ENCODE measurements around the gene TTYH2. TPM values are rescaled to one million over a fixed set of nuclear protein-coding genes. Genes with fewer than 3 reads are reported as not detected.

Gene TTYH2
- total RNA-seq, 1 donor from 2014 or later = 12.4 TPM

DNA sequence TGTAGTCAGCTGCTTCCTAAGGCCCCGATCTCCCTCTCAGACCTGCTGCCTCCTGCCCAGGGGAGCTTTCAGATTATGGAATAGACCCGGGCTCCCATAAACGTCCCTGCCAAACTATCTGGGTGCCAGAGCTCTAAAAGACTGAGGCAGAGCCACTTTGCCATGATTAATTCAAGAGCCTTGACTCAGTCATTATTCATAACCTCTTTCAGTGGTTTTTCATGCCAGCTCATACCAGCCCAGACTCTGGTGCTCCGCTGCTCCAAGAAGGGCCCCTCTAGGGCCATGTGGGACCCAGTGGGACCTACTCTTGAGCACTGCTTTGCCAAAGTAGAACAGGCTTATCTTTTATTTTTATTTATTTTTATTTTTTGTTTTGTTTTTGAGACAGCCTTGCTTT is 84.6 kb downstream of the TTYH2 start:
- TF ChIP-seq, protein P1, sequence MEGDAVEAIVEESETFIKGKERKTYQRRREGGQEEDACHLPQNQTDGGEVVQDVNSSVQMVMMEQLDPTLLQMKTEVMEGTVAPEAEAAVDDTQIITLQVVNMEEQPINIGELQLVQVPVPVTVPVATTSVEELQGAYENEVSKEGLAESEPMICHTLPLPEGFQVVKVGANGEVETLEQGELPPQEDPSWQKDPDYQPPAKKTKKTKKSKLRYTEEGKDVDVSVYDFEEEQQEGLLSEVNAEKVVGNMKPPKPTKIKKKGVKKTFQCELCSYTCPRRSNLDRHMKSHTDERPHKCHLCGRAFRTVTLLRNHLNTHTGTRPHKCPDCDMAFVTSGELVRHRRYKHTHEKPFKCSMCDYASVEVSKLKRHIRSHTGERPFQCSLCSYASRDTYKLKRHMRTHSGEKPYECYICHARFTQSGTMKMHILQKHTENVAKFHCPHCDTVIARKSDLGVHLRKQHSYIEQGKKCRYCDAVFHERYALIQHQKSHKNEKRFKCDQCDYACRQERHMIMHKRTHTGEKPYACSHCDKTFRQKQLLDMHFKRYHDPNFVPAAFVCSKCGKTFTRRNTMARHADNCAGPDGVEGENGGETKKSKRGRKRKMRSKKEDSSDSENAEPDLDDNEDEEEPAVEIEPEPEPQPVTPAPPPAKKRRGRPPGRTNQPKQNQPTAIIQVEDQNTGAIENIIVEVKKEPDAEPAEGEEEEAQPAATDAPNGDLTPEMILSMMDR (conservative IDR thresholded peaks at IDR 0.05) = no peak
- DNase-seq (ENCODE audit: extremely low spot score, unreplicated experiment) = no peak
- Mint-ChIP-seq H3K9me3 (no peaks in the 10 kb centered on the region), H3K36me3 (no peaks in the 10 kb centered on the region), H3K4me3 (no peak overlapping the region), H3K4me1 (ENCODE audit: unreplicated experiment) (peaks cover 12% of the 10 kb centered on the region), H3K27ac (no peak overlapping the region), H3K27me3 (peaks cover 15% of the 10 kb centered on the region)

DNA sequence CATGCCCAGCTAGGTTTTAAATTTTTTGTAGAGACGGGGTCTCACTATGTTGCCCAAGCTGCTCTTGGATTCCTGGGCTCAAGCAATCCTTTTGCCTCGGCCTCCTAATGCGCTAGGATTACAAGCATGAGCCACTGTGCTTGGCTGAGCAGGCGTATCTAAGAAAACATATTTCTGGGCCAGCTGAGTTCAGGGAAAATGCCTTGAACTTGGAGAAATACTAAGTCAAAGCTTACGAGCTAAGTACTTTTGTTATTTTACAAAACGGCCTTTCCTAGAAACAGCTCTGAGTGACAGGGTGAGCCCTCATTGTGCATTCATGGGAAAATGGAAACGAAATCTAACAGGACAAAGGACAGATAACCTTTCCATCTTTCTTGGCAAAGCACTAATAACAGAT is 85.4 kb downstream of the TTYH2 start:
- H3K4me1 Mint-ChIP-seq (ENCODE audit: unreplicated experiment) = peaks cover 12% of the 10 kb centered on the region
- TF ChIP-seq, protein P1 (conservative IDR thresholded peaks at IDR 0.05) = no peak
- H3K27me3 Mint-ChIP-seq = peaks cover 15% of the 10 kb centered on the region
- no peak for DNase-seq (ENCODE audit: extremely low spot score, unreplicated experiment)
- H3K4me3 Mint-ChIP-seq = no peak overlapping the region
- no peak overlapping the region for H3K27ac Mint-ChIP-seq
- H3K36me3 Mint-ChIP-seq = no peaks in the 10 kb centered on the region
- no peaks in the 10 kb centered on the region for H3K9me3 Mint-ChIP-seq

DNA sequence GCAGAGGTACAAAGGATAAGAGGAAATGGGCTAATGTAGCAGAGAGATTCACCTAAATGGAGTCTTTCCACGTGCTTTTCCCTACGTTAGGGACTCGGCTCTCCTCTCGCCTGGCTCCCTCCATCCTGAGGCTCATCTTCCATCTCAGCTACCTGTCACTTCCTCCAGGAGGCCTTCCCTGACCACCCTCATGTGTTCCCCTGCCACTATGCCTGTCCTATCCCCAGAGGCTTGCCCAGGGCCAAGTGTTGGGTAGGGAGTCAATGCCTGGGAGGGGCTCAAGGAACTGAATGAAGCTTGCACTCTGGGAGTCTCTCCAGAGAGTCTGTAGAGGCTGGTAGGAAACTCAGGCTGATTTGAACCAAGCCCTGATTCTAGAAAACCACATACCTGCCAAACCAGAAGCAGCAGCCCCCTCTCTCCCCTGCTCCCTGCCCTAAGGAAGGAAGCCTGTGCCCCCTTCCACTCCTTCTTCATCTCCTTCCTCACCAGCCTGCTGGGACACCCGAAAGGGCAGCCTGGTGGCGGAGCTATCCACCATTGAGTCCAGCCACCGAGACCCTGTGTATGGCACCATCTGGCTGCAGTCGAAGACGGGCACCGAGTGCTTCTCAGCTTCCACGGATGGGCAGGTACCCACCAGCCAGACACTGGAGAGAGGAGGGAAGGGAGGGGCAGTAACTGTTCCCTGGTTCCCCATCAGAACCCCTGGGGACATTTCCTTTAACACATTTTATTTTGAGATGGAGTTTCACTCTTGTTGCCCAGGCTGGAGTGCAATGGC is 86.0 kb downstream of the TTYH2 start:
- H3K9me3 Mint-ChIP-seq = no peaks in the 10 kb centered on the region

DNA sequence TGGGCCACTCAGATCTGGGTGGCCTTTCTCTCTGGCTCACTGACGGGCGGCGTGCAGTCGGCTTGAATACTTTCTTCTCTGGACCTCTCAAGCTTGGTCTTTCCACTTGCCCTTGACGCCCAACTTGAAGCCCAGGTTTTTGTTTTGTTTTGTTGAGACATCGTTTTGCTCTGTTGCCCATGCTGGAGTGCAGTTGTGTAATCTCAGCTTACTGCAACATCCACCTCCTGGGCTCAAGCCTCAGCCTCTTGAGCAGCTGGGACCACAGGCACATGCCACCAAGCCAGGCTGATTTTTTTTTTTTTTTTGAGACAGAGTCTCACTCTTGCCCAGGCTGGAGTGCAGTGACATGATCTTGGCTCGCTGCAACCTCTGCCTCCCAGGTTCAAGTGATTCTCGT is 89.9 kb downstream of the TTYH2 start:
- no peak overlapping the region for H3K4me3 Mint-ChIP-seq
- H3K36me3 Mint-ChIP-seq = no peaks in the 10 kb centered on the region
- TF ChIP-seq, protein P1 (conservative IDR thresholded peaks at IDR 0.05) = no peak
- no peak overlapping the region for H3K27ac Mint-ChIP-seq
- peaks cover 7% of the 10 kb centered on the region for H3K27me3 Mint-ChIP-seq
- no peaks in the 10 kb centered on the region for H3K9me3 Mint-ChIP-seq
- no peaks in the 10 kb centered on the region for H3K4me1 Mint-ChIP-seq (ENCODE audit: unreplicated experiment)
- DNase-seq (ENCODE audit: extremely low spot score, unreplicated experiment) = no peak

More for the DNA sequence above, 86.0 kb downstream of the TTYH2 start:
- Mint-ChIP-seq H3K27ac (no peak overlapping the region), H3K27me3 (peaks cover 15% of the 10 kb centered on the region), H3K4me3 (no peak overlapping the region), H3K36me3 (no peaks in the 10 kb centered on the region), H3K4me1 (ENCODE audit: unreplicated experiment) (peaks cover 12% of the 10 kb centered on the region)
- TF ChIP-seq, protein P1 (conservative IDR thresholded peaks at IDR 0.05) = no peak
- DNase-seq (ENCODE audit: extremely low spot score, unreplicated experiment) = no peak

DNA sequence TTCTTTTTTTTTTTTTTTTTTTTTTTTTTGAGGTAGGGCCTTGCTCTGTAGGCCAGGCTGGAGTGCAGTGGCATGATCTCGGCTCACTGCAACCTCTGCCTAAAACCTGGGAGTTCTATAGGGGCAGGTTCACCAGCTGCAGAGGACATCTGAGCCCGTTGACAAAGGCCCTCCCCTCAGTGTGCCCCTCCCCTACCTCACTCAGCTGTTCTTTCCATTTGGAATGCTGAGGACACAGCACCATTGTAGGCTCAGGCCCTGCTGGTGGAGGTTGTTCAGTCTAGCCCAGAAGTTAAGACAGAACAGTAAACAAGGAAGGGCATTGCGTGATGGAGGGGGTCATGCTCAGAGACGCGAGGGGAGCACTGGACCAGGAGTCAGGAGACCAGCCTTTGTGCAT is 90.8 kb downstream of the TTYH2 start:
- DNase-seq (ENCODE audit: extremely low spot score, unreplicated experiment) = no peak
- Mint-ChIP-seq H3K4me3 (no peak overlapping the region), H3K36me3 (no peaks in the 10 kb centered on the region), H3K4me1 (ENCODE audit: unreplicated experiment) (no peaks in the 10 kb centered on the region), H3K27ac (no peak overlapping the region), H3K27me3 (peaks cover 7% of the 10 kb centered on the region), H3K9me3 (no peaks in the 10 kb centered on the region)
- TF ChIP-seq, protein P1 (conservative IDR thresholded peaks at IDR 0.05) = no peak

All from type B pancreatic cell (in vitro differentiated cells).